Stimulated activated CD8-positive, alpha-beta memory T cell treated with anti-CD3 and anti-CD28 coated beads, Interleukin-12 subunit alpha, Interleukin-12 subunit beta, amount 100 ng/mL, for 4 hours (primary cell): ENCODE measurements around the gene RSRC1.
"Not testable (repeated sequence)": the region's sequence is repeated elsewhere in the genome, so short reads cannot be mapped to it uniquely, and the experiment has no call there.

Experiments used
- DNase-seq: peaks from one replicate; pipeline ENCODE4 v3.0.0-alpha.2; 2020; ENCODE audit warnings: low read depth

Gene RSRC1

GRCh38 chr3:158404131-158404718, 294.3 kb downstream of the RSRC1 start:
- no peak for DNase-seq

- no peak for DNase-seq
Measured at GRCh38 chr3:158405507-158405906, 295.6 kb downstream of the RSRC1 start.

GRCh38 chr3:158407844-158408517, 298.1 kb downstream of the RSRC1 start:
- no peak for DNase-seq

GRCh38 chr3:158408518-158408897, 298.6 kb downstream of the RSRC1 start:
- not testable (repeated sequence) for DNase-seq

GRCh38 chr3:158418035-158418434, 308.1 kb downstream of the RSRC1 start:
- no peak for DNase-seq

- DNase-seq = no peak
Measured at GRCh38 chr3:158419820-158420653, 310.1 kb downstream of the RSRC1 start.

GRCh38 chr3:158420654-158421396, 310.9 kb downstream of the RSRC1 start:
- no peak for DNase-seq

GRCh38 chr3:158430448-158430847, 320.6 kb downstream of the RSRC1 start:
- no peak for DNase-seq

- no peak for DNase-seq
Measured at GRCh38 chr3:158430968-158431367, 321.1 kb downstream of the RSRC1 start.

GRCh38 chr3:158431829-158432228, 321.9 kb downstream of the RSRC1 start:
- DNase-seq = no peak

- DNase-seq = no peak
Measured at GRCh38 chr3:158434412-158435038, 324.6 kb downstream of the RSRC1 start.

- no peak for DNase-seq
Measured at GRCh38 chr3:158443632-158444031, 333.7 kb downstream of the RSRC1 start.

- DNase-seq = no peak
Measured at GRCh38 chr3:158447408-158447807, 337.5 kb downstream of the RSRC1 start.

- DNase-seq = no peak
Measured at GRCh38 chr3:158451405-158452055, 341.6 kb downstream of the RSRC1 start.

GRCh38 chr3:158452334-158452733, 342.4 kb downstream of the RSRC1 start:
- no peak for DNase-seq

- DNase-seq = no peak
Measured at GRCh38 chr3:158453004-158453403, 343.1 kb downstream of the RSRC1 start.

GRCh38 chr3:158453865-158454264, 344.0 kb downstream of the RSRC1 start:
- DNase-seq = no peak

- DNase-seq = no peak
Measured at GRCh38 chr3:158455406-158455805, 345.5 kb downstream of the RSRC1 start.

- DNase-seq = no peak
Measured at GRCh38 chr3:158456114-158456513, 346.2 kb downstream of the RSRC1 start.

GRCh38 chr3:158458464-158458863, 348.6 kb downstream of the RSRC1 start:
- no peak for DNase-seq

- no peak for DNase-seq
Measured at GRCh38 chr3:158460926-158461325, 351.0 kb downstream of the RSRC1 start.
